Fibroblast of peridontal ligament (primary cell): ENCODE measurements around the gene DCXR.
"Not testable (repeated sequence)": the region's sequence is repeated elsewhere in the genome, so short reads cannot be mapped to it uniquely, and the experiment has no call there.

Experiments
- DNase-seq: peaks from one replicate; pipeline ENCODE4 v3.0.0-alpha.2; 2010; ENCODE audit errors: extremely low read depth

Gene DCXR

GRCh38 chr17:82039695-82040299 is 2.3 kb upstream of the DCXR start:
- DNase-seq, result no peak

DNA sequence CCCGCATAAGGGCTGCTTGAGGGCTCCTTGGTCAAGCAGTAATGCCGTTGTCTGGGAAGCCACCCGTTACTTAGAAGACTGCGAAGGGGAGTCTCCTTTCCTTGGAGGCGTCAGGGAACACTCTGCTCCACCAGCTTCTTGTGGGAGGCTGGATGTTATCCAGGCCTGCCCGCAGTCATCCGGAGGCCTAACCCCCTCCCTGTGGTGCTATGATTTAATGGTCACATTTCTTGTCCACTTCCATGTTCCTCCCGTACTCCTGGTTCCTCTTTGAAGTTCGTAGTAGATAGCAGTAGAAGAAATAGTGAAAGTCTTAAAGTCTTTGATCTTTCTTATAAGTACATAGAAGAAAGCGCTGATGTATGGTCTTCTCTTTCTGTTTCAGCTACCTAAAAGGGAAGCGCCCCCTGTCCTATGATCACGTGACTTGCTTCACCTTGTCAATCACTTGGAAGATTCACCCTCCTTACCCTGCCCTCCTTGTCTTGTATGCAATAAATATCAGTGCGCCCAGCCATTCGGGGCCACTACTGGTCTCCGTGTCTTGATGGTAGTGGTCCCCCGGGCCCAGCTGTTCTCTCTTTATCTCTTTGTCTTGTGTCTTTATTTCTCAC is 1.4 kb upstream of the DCXR start:
- DNase-seq, result not testable (repeated sequence)

DNA sequence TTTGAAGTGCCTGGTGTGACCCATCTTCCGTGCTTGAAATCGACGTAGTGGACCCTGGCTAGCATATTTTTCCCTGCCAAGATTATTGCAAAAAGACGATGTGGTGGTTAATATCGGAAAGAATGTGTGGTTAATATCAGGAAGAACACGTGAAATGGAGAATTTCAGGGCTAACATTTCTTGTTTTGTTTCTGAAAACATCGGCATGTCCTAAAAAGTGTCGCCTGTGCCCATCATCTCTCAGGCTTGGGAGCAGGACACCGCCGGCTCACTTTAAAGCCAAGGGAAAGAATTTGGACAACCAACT is 345 bp upstream of the DCXR start:
- no peak for DNase-seq

- DNase-seq, result no peak
Measured at GRCh38 chr17:82036634-82037091, 834 bp downstream of the DCXR start.

DNA sequence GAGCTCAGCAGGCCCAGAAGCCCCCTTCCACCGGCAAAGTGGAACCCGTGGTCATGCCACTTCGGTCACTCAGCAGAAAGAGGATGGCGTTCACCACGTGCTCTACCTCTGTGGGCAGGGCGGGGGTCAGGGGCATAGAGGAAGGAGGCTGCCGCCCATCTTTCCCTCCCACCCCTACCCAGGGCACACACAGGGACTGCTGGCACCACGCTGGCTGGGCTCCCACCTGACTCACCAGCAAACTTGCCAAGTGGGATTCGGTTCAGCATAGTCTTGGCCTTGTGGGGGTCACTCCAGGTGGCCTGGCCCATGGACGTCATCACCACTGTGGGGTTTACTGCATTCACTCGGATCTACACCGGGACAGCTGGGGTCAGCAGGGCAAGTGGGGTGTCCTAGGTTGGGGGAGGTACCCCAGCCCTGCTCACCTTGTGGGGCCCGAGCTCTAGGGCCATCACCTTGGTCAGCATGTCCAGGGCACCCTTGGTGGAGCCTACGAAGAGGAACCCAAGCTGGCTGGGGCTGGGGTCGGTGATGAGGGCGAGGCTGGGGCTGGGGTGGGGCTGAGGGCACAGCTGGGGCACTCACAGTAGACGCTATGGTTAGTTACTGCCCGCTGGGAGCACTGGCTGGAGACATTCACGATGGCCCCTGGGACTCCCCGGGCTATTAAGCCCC is 1.4 kb downstream of the DCXR start:
- no peak for DNase-seq

- DNase-seq, result no peak
Measured at GRCh38 chr17:82035488-82035887, 2.0 kb downstream of the DCXR start.

DNA sequence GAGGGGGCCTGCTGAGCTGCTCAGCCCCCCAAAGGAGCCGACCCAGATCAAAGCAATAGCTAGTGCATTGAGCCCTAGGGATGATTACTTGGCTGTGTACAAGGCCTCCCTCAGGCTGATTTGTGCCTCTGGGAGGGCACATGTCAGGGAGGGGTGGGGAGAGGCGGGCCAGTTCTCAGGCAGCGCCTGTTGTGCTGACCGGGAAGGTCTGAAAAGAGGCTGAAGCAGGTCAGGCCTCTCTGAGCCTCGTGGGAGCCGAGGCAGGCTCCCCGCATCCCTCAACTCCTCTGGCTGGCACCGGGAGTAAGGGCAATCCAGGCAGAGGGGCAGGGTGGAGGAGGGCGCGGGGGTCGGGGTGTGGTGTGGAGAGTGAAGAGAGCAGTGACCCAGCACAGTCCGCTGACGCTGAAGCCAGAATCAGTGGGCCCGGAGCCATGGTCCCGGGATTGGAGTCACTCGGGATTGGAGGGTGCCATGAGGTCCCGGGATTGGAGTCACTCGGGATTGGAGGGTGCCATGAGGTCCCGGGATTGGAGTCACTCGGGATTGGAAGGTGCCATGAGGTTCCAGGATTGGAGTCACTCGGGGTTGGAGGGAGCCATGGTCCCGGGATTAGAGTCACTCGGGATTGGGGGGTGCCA is 3.0 kb downstream of the DCXR start:
- DNase-seq, result no peak

GRCh38 chr17:82033359-82034085 is 4.0 kb downstream of the DCXR start:
- no peak for DNase-seq

GRCh38 chr17:82031885-82032627 is 5.4 kb downstream of the DCXR start:
- DNase-seq, result no peak

DNA sequence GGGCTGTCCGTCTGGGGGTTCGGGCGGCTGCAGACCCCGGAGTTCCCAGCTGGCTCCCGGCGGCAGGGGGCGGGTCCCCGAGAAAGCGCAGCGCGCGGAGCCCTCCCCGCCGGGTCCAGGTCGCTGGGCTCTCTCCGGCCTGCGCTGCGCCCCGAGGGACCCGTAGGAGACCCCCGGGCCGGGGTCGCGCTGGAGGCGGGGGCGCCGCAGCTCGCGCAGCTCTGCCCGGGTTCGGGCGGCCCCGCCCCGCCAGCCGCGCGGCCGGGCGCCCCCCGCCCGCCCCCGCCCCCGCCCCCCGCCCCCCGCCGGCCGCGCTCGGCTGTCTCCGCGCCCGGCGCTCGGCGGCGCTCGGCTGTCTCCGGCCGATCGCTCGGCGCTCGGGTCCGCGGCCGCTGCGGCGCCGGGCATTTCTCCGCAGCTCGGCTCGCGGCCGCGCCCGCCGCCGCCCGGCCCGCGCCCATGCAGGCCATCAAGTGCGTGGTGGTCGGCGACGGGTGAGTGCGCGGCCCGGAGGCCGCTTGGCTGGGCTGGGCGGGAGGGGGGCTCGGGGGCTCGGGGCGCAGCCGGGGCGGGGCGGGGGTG is 6.1 kb downstream of the DCXR start, which contains the start of gene RAC3:
Gene RAC3 (plus strand): TSS at position 376 of the 582 bp plus-strand sequence. CDS start 84 bp downstream, at position 460.
- DNase-seq, result no peak

DNA sequence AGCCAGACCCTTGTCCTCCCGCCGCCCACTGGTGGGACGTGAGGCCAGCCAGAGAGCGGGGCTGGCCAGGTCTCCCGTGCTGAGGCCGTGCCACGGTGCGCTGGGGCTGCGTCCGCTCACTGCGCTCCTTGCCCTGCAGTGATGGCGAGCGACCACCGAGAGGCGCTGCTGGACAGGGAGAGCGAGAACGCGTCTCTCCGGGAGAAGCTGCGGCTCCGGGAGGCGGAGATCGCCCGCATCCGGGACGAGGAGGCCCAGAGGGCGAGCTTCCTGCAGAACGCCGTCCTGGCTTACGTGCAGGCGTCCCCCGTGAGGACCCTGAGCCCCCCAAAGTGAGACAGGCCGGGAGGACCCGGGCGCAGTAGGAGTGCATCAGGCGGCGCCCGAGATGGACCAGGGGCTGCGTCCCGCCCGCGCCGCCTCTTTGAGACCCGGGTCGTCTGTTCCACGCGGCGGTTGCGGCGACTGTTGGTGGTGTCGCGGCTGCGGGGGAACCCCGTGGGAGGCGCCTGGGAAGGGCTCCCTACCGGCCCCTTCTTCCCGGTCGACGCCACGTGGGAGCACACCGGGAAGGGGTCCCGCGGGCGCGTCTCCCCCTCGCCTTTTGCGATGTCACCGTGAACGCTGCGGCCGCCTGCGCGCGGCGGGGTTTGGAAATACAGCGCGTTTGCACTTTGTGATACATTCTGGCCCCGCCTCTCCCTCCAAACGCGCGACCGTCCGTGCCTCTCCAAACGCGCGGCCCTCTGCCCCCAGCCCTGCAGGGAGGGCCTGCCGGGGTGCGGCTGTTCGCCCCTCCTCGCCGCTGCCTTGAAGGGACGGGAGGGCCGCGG is 6.8 kb downstream of the DCXR start:
- peak; percentile 75 for DNase-seq

DNA sequence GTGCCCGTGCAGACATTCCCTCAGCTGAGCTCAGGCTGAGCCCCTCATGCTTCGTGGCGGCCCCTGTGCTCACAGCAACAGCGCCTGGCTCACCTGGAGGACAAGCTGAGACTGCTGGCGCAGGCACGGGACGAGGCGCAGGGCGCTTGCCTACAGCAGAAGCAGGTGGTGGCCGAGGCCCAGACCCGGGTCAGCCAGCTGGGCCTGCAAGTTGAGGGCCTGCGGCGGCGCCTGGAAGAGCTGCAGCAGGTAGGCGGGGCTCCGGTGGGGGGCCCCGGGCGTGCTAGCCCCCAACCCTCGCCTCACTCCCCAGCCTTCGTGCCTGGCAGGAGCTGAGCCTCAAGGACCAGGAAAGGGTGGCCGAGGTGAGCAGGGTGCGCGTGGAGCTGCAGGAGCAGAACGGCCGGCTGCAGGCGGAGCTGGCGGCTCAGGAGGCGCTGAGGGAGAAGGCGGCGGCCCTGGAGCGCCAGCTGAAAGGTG is 7.5 kb downstream of the DCXR start:
- no peak for DNase-seq

GRCh38 chr17:82029391-82029790 is 8.1 kb downstream of the DCXR start:
- DNase-seq, result no peak

GRCh38 chr17:82028966-82029365 is 8.5 kb downstream of the DCXR start:
- DNase-seq, result no peak

GRCh38 chr17:82028246-82028645 is 9.3 kb downstream of the DCXR start:
- DNase-seq, result no peak

DNA sequence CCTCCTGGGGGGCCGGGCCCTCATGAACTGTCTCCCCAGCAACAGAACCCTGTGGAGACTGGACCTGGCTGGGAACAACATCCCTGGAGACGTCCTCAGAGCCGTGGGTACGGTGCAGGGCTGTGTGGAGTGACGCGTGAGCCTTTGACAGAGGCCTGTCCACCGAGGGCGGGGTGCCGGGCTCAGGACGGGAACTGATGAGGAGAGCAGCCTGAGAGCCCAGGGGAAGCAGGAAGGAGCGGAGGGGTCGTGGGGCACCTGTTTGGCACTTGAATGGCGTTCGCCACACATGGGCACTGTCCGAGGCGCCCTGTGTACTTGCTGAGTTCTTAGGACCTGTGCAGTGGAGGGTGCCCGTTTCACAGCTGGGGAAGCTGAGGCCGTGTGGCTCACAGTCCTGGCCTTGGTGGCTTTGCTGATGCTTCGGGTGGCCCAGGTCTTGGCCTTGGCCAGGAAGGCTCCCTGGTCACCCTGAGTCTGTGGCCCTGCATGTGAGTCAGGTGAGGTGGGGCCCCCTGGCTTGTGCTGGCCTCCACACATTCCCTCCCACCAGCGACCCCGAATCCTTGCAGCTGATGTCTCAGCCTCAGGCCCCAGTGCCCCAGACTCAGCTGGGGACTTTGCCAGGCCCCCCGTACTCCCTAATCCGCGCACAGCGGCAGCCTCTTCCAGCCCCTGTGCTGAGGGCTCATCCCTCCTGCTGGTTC is 11.9 kb downstream of the DCXR start:
- no peak for DNase-seq

DNA sequence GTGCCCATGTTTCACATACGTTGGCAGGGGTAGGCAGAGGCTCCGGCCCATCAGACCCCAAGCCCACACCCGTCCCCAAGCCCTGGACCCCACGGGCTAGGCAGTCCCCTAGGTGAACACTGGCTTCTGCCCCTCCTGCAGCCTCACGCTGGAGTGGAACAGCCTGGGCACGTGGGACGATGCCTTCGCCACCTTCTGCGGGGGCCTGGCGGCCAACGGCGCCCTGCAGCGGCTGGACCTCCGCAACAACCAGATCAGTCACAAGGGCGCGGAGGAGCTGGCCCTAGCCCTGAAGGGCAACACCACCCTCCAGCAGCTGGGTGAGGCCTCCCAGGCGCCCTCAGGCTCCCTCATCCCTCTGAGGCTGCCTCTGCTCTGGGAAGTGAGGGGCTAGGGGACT is 12.6 kb downstream of the DCXR start:
- DNase-seq, result no peak

DNA sequence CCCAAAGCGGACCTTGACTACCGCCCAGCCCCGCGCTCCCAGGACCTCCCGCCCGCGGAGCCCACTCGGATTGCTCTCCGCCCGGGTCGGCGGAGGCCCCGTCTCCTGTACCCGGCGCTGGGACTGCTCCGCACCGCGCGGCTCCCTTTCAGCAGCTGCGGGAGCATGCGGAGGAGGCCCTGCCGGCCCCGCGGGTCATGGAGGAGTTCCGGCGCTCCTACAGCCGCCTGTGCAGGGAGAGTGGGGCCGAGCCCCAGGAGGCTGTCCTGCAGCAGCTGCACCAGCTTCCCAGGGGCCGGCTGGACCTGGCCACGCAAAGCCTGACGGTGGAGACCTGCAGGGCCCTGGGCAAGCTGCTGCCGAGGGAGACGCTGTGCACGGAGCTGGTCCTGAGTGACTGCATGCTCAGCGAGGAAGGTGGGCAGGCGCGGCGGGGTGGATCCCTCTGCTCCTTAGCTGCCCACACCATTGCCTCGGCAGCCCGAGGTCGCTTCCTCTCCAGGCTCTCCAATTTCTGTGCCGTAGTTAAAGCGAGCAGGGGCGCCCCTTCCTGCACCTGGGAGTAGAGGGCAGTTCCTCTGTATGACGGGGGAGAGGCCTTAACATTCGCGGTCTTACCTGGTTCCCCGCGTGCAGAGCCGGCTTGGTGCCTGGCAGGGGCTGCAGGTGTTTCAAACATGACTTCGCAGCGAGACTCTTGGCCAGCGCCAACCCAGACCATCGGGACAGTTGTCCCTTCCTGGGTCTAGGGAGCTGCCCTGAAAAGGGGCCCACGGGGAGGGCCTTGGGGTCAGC is 13.9 kb downstream of the DCXR start:
- no peak for DNase-seq
